ENCODE results near the gene ZNF469.
A peak's percentile ranks its signal among the peaks of the same experiment; 100 is the strongest.

Gene ZNF469

GRCh38 chr16:88363239-88363891 is 19.4 kb upstream of the ZNF469 start:
- DNase-seq: no peak

GRCh38 chr16:88365244-88365865 is 17.4 kb upstream of the ZNF469 start:
- peak; percentile 31 for DNase-seq

- DNase-seq: no peak
Measured at GRCh38 chr16:88366032-88366703, 16.6 kb upstream of the ZNF469 start.

GRCh38 chr16:88366704-88367047 is 16.1 kb upstream of the ZNF469 start:
- no peak for DNase-seq

GRCh38 chr16:88367560-88367959 is 15.2 kb upstream of the ZNF469 start:
- no peak for DNase-seq

GRCh38 chr16:88368036-88368435 is 14.7 kb upstream of the ZNF469 start:
- DNase-seq: no peak

GRCh38 chr16:88368994-88369393 is 13.8 kb upstream of the ZNF469 start:
- DNase-seq: no peak

- no peak for DNase-seq
Measured at GRCh38 chr16:88369447-88370008, 13.2 kb upstream of the ZNF469 start.

- no peak for DNase-seq
Measured at GRCh38 chr16:88370365-88370764, 12.4 kb upstream of the ZNF469 start.

GRCh38 chr16:88372522-88372921 is 10.2 kb upstream of the ZNF469 start:
- DNase-seq: no peak

- no peak for DNase-seq
Measured at GRCh38 chr16:88373211-88373610, 9.5 kb upstream of the ZNF469 start.

- DNase-seq: no peak
Measured at GRCh38 chr16:88373927-88374492, 8.7 kb upstream of the ZNF469 start.

GRCh38 chr16:88374736-88375135 is 8.0 kb upstream of the ZNF469 start:
- no peak for DNase-seq

- DNase-seq: no peak
Measured at GRCh38 chr16:88375236-88375975, 7.4 kb upstream of the ZNF469 start.

GRCh38 chr16:88375996-88376834 is 6.5 kb upstream of the ZNF469 start:
- no peak for DNase-seq

GRCh38 chr16:88376835-88377726 is 5.7 kb upstream of the ZNF469 start:
- DNase-seq: no peak

- no peak for DNase-seq
Measured at GRCh38 chr16:88377961-88378360, 4.8 kb upstream of the ZNF469 start.

GRCh38 chr16:88378401-88378800 is 4.4 kb upstream of the ZNF469 start:
- DNase-seq: no peak

GRCh38 chr16:88378836-88379693 is 3.7 kb upstream of the ZNF469 start:
- no peak for DNase-seq

- no peak for DNase-seq
Measured at GRCh38 chr16:88379694-88380040, 3.1 kb upstream of the ZNF469 start.

Data from 8988T (cell line).